Smooth muscle cell (in vitro differentiated cells): Measurements from ENCODE around the gene NTRK2. TPM values are rescaled to one million over a fixed set of nuclear protein-coding genes. Genes with fewer than 3 reads are reported as not detected.

Experiments
- DNase-seq: peaks from one replicate; lab custom pipeline; 2025; ENCODE audit not compliant: unreplicated experiment; lab: John Stamatoyannopoulos, UW
- H2AFZ ChIP-seq: fragments of 200-600 bp; sonication (generic); 2 replicates; pipeline ENCODE4 v1.6.0; 2016; ENCODE audit warnings: antibody characterized with exemption, low read depth, mild to moderate bottlenecking
- H3F3A ChIP-seq: fragments of 200-600 bp; sonication (generic); 2 replicates; pipeline ENCODE4 v1.6.0; 2017; ENCODE audit warnings: antibody characterized with exemption, low read depth
- H3K27ac ChIP-seq: fragments of 200-600 bp; sonication (generic); 2 replicates; pipeline ENCODE4 v1.5.1; 2016; ENCODE audit warnings: low read depth, mild to moderate bottlenecking
- H3K27me3 ChIP-seq: fragments of 200-600 bp; sonication (generic); 2 replicates; pipeline ENCODE4 v1.6.1; 2016; ENCODE audit warnings: low read depth, mild to moderate bottlenecking
- H3K36me3 ChIP-seq: fragments of 200-600 bp; sonication (generic); 2 replicates; pipeline ENCODE4 v1.5.1; 2016; ENCODE audit warnings: low read depth
- H3K4me1 ChIP-seq: fragments of 200-600 bp; sonication (generic); 2 replicates; pipeline ENCODE4 v1.5.1; 2016; ENCODE audit warnings: low read depth
- H3K4me2 ChIP-seq: fragments of 200-600 bp; sonication (generic); 2 replicates; pipeline ENCODE4 v1.6.0; 2016; ENCODE audit warnings: mild to moderate bottlenecking
- H3K4me3 ChIP-seq: fragments of 200-600 bp; sonication (generic); 2 replicates; pipeline ENCODE4 v1.5.1; 2016; ENCODE audit warnings: mild to moderate bottlenecking
- H3K79me2 ChIP-seq: fragments of 200-600 bp; sonication (generic); 2 replicates; pipeline ENCODE4 v1.6.0; 2016; ENCODE audit warnings: low read depth, mild to moderate bottlenecking
- H3K9ac ChIP-seq: fragments of 200-600 bp; sonication (generic); 2 replicates; pipeline ENCODE4 v1.6.0; 2016; ENCODE audit warnings: low read depth
- H3K9me3 ChIP-seq: fragments of 200-600 bp; sonication (generic); replicated peaks from 2 replicates; pipeline ENCODE4 v1.5.1; 2016; ENCODE audit warnings: low read depth
- H4K20me1 ChIP-seq: fragments of 200-600 bp; sonication (generic); 2 replicates; pipeline ENCODE4 v1.6.0; 2016; ENCODE audit warnings: low read depth
- WGBS: methylation state at CpG from one replicate; pipeline ENCODE4 v1.1.7; 2016; ENCODE audit warnings: low lambda C conversion rate; 5-methylcytosine and 5-hydroxymethylcytosine counted together
- polyA plus RNA-seq: library from polyadenylated mRNA; unstranded; fragments of >200 nt; fragmentation: Nextera tagmentation; extraction: Ambion mirVana; gene quantifications from 2 replicates; pipeline ENCODE4 v1.2.1, GENCODE V29; 2016
- total RNA-seq: library from RNA; depleted of rRNA; stranded (reverse); fragments of >200 nt; gene quantifications from 2 replicates; pipeline ENCODE4 v1.2.3, GENCODE V29; 2014
- TF ChIP-seq, protein P1 (sequence below): fragments of 200-600 bp; sonication (generic); IDR thresholded peaks from 2 replicates; pipeline ENCODE4 v1.5.1; 2017; ENCODE audit warnings: borderline replicate concordance, mild to moderate bottlenecking, antibody characterized with exemption; ENCODE audit not compliant: insufficient read depth, poor library complexity, severe bottlenecking

The NTRK2 gene
- total and polyA plus RNA-seq, 2 experiments from 2014 or later, result 1.7 to 3.9 TPM

DNA sequence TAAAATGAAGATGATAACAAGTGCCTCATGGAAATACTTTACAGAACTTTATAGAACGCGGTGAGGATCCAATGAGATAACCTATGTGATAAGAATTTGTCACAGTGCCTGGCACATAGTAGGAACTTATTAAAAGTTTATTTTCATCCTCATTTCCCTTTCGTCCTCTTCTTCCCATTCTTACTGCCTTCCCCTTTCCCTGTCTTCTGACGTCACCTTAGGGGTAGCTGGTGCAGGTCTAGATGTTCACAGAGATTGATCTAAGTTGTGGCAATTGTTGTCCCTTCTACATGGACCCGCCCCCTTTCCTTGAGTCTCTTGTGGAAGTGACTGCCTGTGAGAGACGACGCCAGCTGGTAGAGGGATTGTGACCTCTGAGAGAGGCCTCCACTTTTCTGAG lies 46.5 kb upstream of the NTRK2 start:
- 92% methylated on average over 7 of the region's 7 CpGs for WGBS

DNA sequence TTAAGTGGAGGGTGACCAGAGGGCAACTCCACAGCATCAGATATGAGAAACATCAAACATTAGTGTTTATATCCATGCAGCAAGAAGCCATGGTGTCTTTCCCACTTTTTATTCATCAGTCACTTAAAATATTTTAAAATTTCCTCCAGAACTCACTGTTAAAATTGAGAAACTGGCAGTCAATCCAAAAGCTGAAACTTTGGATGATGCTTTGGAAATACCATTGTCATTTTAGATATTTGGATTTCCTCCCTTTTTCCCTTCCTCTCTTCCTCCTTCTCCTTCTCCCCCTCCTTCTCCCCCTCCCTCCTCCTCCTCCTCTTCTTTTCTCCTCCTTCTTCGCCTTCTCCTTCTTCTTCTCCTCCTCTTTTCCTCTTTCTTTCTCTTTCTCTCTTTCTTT lies 33.1 kb upstream of the NTRK2 start:
- Histone ChIP-seq H3K36me3 (no peaks in the 10 kb centered on the region), H4K20me1 (no peaks in the 10 kb centered on the region), H3K4me2 (no peak overlapping the region), H3K4me1 (no peaks in the 10 kb centered on the region), H3K9ac (no peak overlapping the region), H3K79me2 (no peaks in the 10 kb centered on the region), H3F3A (no peaks in the 10 kb centered on the region), H3K27ac (no peak overlapping the region), H3K27me3 (peaks cover 7% of the 10 kb centered on the region), H2AFZ (no peak overlapping the region), H3K4me3 (no peak overlapping the region), H3K9me3 (peaks cover 3% of the 10 kb centered on the region)
- 88% methylated on average over 1 of the region's 1 CpG for WGBS
- no peak for DNase-seq
- TF ChIP-seq, protein P1, sequence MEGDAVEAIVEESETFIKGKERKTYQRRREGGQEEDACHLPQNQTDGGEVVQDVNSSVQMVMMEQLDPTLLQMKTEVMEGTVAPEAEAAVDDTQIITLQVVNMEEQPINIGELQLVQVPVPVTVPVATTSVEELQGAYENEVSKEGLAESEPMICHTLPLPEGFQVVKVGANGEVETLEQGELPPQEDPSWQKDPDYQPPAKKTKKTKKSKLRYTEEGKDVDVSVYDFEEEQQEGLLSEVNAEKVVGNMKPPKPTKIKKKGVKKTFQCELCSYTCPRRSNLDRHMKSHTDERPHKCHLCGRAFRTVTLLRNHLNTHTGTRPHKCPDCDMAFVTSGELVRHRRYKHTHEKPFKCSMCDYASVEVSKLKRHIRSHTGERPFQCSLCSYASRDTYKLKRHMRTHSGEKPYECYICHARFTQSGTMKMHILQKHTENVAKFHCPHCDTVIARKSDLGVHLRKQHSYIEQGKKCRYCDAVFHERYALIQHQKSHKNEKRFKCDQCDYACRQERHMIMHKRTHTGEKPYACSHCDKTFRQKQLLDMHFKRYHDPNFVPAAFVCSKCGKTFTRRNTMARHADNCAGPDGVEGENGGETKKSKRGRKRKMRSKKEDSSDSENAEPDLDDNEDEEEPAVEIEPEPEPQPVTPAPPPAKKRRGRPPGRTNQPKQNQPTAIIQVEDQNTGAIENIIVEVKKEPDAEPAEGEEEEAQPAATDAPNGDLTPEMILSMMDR, result no peak

More for the DNA sequence above, 46.5 kb upstream of the NTRK2 start:
- Histone ChIP-seq H3K27ac (no peak overlapping the region), H2AFZ (no peak overlapping the region), H4K20me1 (no peaks in the 10 kb centered on the region), H3K4me3 (no peak overlapping the region), H3K4me1 (no peaks in the 10 kb centered on the region), H3K36me3 (no peaks in the 10 kb centered on the region), H3K4me2 (no peak overlapping the region), H3F3A (no peaks in the 10 kb centered on the region), H3K9ac (no peak overlapping the region), H3K9me3 (no peaks in the 10 kb centered on the region), H3K79me2 (no peaks in the 10 kb centered on the region), H3K27me3 (no peaks in the 10 kb centered on the region)
- TF ChIP-seq, protein P1, result no peak
- no peak for DNase-seq

DNA sequence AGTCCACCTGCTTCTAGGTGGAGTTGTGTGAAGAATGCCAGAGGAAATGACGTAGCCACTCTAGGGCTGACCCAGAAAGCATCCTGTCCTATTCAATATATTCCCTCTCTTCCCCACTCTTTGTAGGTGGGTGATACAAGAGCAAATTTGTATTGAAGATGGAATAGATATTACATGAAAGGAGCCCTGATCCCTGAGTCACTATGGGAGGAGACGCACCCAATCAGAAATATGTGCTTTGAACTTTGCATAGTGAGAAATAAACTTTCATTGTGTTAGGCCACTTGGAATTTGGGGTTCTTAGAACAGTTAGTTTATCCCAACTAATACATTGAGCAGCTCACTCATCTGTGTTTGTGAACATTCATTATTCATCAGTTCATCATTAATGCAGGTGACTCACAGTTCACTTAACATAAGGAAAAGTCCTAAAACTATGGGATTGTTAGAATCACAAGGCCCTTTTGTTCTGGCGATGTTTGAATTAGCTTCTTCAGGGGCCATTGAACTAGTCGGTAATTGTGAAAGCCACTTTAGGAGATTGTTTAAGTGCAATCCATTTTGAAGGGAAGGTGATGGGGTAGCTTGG lies 26.9 kb upstream of the NTRK2 start:
- H3F3A ChIP-seq, result no peaks in the 10 kb centered on the region
- no peak overlapping the region for H3K4me2 ChIP-seq
- H3K4me1 ChIP-seq, result no peaks in the 10 kb centered on the region
- no peak for DNase-seq
- TF ChIP-seq, protein P1, result no peak
- H3K9me3 ChIP-seq, result peaks cover 3% of the 10 kb centered on the region
- no peak overlapping the region for H3K4me3 ChIP-seq
- no peaks in the 10 kb centered on the region for H4K20me1 ChIP-seq
- WGBS, result 90% methylated on average over 4 of the region's 4 CpGs
- H3K27ac ChIP-seq, result no peak overlapping the region
- H3K27me3 ChIP-seq, result no peaks in the 10 kb centered on the region
- H2AFZ ChIP-seq, result no peak overlapping the region
- no peak overlapping the region for H3K9ac ChIP-seq
- H3K79me2 ChIP-seq, result no peaks in the 10 kb centered on the region
- H3K36me3 ChIP-seq, result no peaks in the 10 kb centered on the region

DNA sequence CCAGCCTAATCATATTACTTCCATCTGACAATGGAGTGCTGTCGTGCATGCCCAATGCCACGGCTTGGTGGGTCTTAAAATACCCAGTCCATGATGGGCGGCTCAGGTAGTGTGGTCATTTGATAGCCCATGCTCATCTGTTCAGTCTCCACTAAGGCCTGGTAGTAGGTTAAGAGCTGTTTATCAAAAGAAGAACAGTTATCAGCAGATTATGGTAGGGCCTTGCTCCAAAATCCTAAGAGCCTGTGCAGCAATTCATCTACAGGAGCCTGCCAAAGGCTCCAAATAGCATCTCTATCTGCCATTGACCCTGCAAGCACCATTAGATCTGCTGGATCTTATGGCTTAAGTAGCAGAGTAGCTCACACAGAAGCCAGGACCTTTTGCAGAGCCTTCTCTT lies 21.8 kb upstream of the NTRK2 start:
- Histone ChIP-seq H3K27ac (no peak overlapping the region), H3K9me3 (no peaks in the 10 kb centered on the region), H3K4me1 (no peaks in the 10 kb centered on the region), H3K9ac (no peak overlapping the region), H3K36me3 (no peaks in the 10 kb centered on the region), H4K20me1 (no peaks in the 10 kb centered on the region), H2AFZ (no peak overlapping the region), H3K79me2 (no peaks in the 10 kb centered on the region), H3K4me2 (no peak overlapping the region), H3F3A (no peaks in the 10 kb centered on the region), H3K4me3 (no peak overlapping the region), H3K27me3 (no peaks in the 10 kb centered on the region)
- TF ChIP-seq, protein P1, result no peak
- 92% methylated on average over 3 of the region's 3 CpGs for whole genome bisulfite sequencing
- no peak for DNase-seq
